Endodermal cell (in vitro differentiated cells): ENCODE results near the gene SNRPD2. TPM values are rescaled to one million over a fixed set of nuclear protein-coding genes. Genes with fewer than 3 reads are reported as not detected.

ENCODE experiments used
- DNase-seq: peaks from one replicate; pipeline ENCODE4 v3.0.0-alpha.2; 2017
- H3K27ac ChIP-seq: 2 replicates; pipeline ENCODE4 v1.5.1; 2013; ENCODE audit warnings: mild to moderate bottlenecking, low read depth, low read length, moderate library complexity
- H3K27me3 ChIP-seq: 2 replicates; pipeline ENCODE4 v1.6.1; 2013; ENCODE audit warnings: mild to moderate bottlenecking, low read length, moderate library complexity; ENCODE audit not compliant: insufficient read depth, control insufficient read depth, poor library complexity, severe bottlenecking
- H3K36me3 ChIP-seq: 2 replicates; pipeline ENCODE4 v1.7.0; 2013; ENCODE audit warnings: mild to moderate bottlenecking, low read length, moderate library complexity; ENCODE audit not compliant: control insufficient read depth, insufficient read depth
- H3K4me1 ChIP-seq: one replicate; pipeline ENCODE4 v1.7.0; 2013; ENCODE audit warnings: low read length; ENCODE audit not compliant: control insufficient read depth, insufficient read depth
- H3K4me3 ChIP-seq: 2 replicates; pipeline ENCODE4 v1.5.1; 2013; ENCODE audit warnings: mild to moderate bottlenecking, low read length, moderate library complexity
- H3K9ac ChIP-seq: 2 replicates; pipeline ENCODE4 v1.6.1; 2013; ENCODE audit warnings: mild to moderate bottlenecking, low read length, moderate library complexity; ENCODE audit not compliant: poor library complexity, severe bottlenecking; ENCODE audit errors: extremely low read depth
- H3K9me3 ChIP-seq: 2 replicates; pipeline ENCODE4 v1.6.1; 2013; ENCODE audit warnings: mild to moderate bottlenecking, low read length, moderate library complexity; ENCODE audit not compliant: control insufficient read depth
- H3K27ac Mint-ChIP-seq: 2 replicates; pipeline ENCODE4 v1.8.0; 2020; ENCODE audit warnings: mixed read lengths
- H3K27me3 Mint-ChIP-seq: 2 replicates; pipeline ENCODE4 v1.8.0; 2021; ENCODE audit warnings: mild to moderate bottlenecking, mixed read lengths; ENCODE audit not compliant: insufficient read depth
- H3K36me3 Mint-ChIP-seq: 2 replicates; pipeline ENCODE4 v1.8.0; 2020; ENCODE audit warnings: low read depth, mixed read lengths
- H3K4me1 Mint-ChIP-seq: 2 replicates; pipeline ENCODE4 v1.8.0; 2020; ENCODE audit warnings: mixed read lengths
- H3K4me3 Mint-ChIP-seq: 2 replicates; pipeline ENCODE4 v1.8.0; 2020; ENCODE audit warnings: mild to moderate bottlenecking, moderate library complexity, mixed read lengths
- H3K9me3 Mint-ChIP-seq: 2 replicates; pipeline ENCODE4 v1.8.0; 2020; ENCODE audit warnings: mild to moderate bottlenecking, mixed read lengths
- CTCF ChIP-seq: fragments of 200-600 bp; sonication (generic); conservative IDR thresholded peaks from 2 replicates; pipeline ENCODE4 v1.5.0; 2021; ENCODE audit warnings: antibody characterized with exemption, mild to moderate bottlenecking
- WGBS, 2 experiments: methylation state at CpG; one replicate each; pipeline versions ENCODE4 v1.1.5 to v1.1.7; 2013; ENCODE audit warnings: missing lambda C conversion rate in 2 of 2, mixed read lengths in 1 of 2; ENCODE audit not compliant: insufficient coverage in 1 of 2, insufficient read length in 1 of 2; 5-methylcytosine and 5-hydroxymethylcytosine counted together
- microRNA-seq: library from miRNA; unstranded; fragments of <30 nt; microRNA quantifications from one replicate; pipeline ENCODE4 v1.2.0, GENCODE V29; 2020; ENCODE audit warnings: borderline microRNAs expressed
- total RNA-seq, 2 donors: library from RNA; stranded (reverse); fragmentation: NEBNext Ultra II Directional in 1 of 2; extraction: Animal tissue kit (Norgen Biotek cat#: 25700) in 1 of 2; gene quantifications; 2 replicates in 1 of 2; 3 replicates in 1 of 2; pipeline ENCODE4 v1.2.1, GENCODE V29; 2021

Gene SNRPD2
- total RNA-seq, 2 donors from 2014 or later, result 644 to 654 TPM

- peak within 1 kb of the TSS; percentile 94 for H3K4me3 ChIP-seq
- peak within 1 kb of the TSS; percentile 63 for H3K9ac ChIP-seq
- H3K27ac ChIP-seq, result peak within 1 kb of the TSS; percentile 11
- Mint-ChIP-seq H3K4me3 (peak within 1 kb of the TSS; percentile 73), H3K27me3 (peaks cover 2% of the 10 kb centered on the region), H3K9me3 (no peaks in the 10 kb centered on the region), H3K27ac (peak within 1 kb of the TSS; percentile 80), H3K36me3 (no peaks in the 10 kb centered on the region), H3K4me1 (peaks cover 16% of the 10 kb centered on the region)
- H3K36me3 ChIP-seq, result no peaks in the 10 kb centered on the region
- no peaks in the 10 kb centered on the region for H3K27me3 ChIP-seq
- 14 to 28% methylated on average over 21 to 52 of the region's 52 CpGs for WGBS, 2 experiments
- DNase-seq, result peak; percentile 95
- peak; percentile 43 for TF ChIP-seq CTCF
- peaks cover 5% of the 10 kb centered on the region for H3K4me1 ChIP-seq
- H3K9me3 ChIP-seq, result no peaks in the 10 kb centered on the region
Measured at GRCh38 chr19:45638930-45639729, 52.6 kb downstream of the SNRPD2 start, which contains the start of gene EML2. Gene EML2, minus strand, starts transcription at chr19:45639397. Its CDS starts 21 bp downstream, at chr19:45639376.

- Mint-ChIP-seq H3K4me1 (peaks cover 13% of the 10 kb centered on the region), H3K27ac (peak overlapping the region; percentile 80), H3K4me3 (peak overlapping the region; percentile 73), H3K9me3 (no peaks in the 10 kb centered on the region), H3K27me3 (peaks cover 2% of the 10 kb centered on the region), H3K36me3 (no peaks in the 10 kb centered on the region)
- peak overlapping the region; percentile 94 for H3K4me3 ChIP-seq
- TF ChIP-seq CTCF, result no peak
- WGBS, 2 experiments, result 58 to 68% methylated on average over 17 to 19 of the region's 19 CpGs
- no peaks in the 10 kb centered on the region for H3K36me3 ChIP-seq
- H3K9ac ChIP-seq, result peak overlapping the region; percentile 63
- no peak overlapping the region for H3K27ac ChIP-seq
- no peaks in the 10 kb centered on the region for H3K27me3 ChIP-seq
- peak; percentile 77 for DNase-seq
- H3K4me1 ChIP-seq, result peaks cover 5% of the 10 kb centered on the region
- no peaks in the 10 kb centered on the region for H3K9me3 ChIP-seq
Measured at GRCh38 chr19:45637890-45638667, 53.7 kb downstream of the SNRPD2 start.

Small RNAs within 50 kb of the gene (microRNA-seq; reads per million reads assigned to microRNA genes)
- gene MIR330 (31.6 reads per million, percentile 61 among the genes with 10 or more reads in this experiment), gene MIR642A (not detected), gene MIR642B (not detected)

Other genes starting within 250 kb of the SNRPD2 start
- gene FOSB, start 224.0 kb downstream of the SNRPD2 start, total RNA-seq, result 1 to 10 TPM; 1.6 to 3.0 TPM
- gene RTN2, start 194.9 kb downstream of the SNRPD2 start, total RNA-seq, result 10 to 100 TPM; 15.7 to 18.5 TPM
- gene PPM1N, start 193.5 kb downstream of the SNRPD2 start, total RNA-seq, result 1 to 10 TPM; 3.2 to 3.5 TPM
- gene VASP, start 184.5 kb downstream of the SNRPD2 start, total RNA-seq, result 100 to 1,000 TPM; 134 to 144 TPM
- 10 to 100 TPM; 12.9 to 15.4 TPM for gene OPA3, start 107.2 kb downstream of the SNRPD2 start, total RNA-seq
- gene GPR4, start 89.7 kb downstream of the SNRPD2 start, total RNA-seq, result not detected
- 10 to 100 TPM; 42.9 to 79.3 TPM for gene EML2, start 52.6 kb downstream of the SNRPD2 start, total RNA-seq
- gene GIPR, start 23.7 kb downstream of the SNRPD2 start, total RNA-seq, result 10 to 100 TPM; 10.8 to 14.6 TPM
- 10 to 100 TPM; 11.0 to 15.9 TPM for gene QPCTL, start 713 bp upstream of the SNRPD2 start, total RNA-seq
- 10 to 100 TPM; 36.5 to 42.8 TPM for gene FBXO46, start 38.9 kb upstream of the SNRPD2 start, total RNA-seq
- not detected for gene MEIOSIN, start 41.5 kb upstream of the SNRPD2 start, total RNA-seq
- gene SIX5, start 77.3 kb upstream of the SNRPD2 start, total RNA-seq, result 10 to 100 TPM; 41.6 to 46.4 TPM
- 10 to 100 TPM; 58.8 to 75.9 TPM for gene DMPK, start 90.5 kb upstream of the SNRPD2 start, total RNA-seq
- 10 to 100 TPM; 86.4 to 86.9 TPM for gene DMWD, start 100.9 kb upstream of the SNRPD2 start, total RNA-seq
- gene RSPH6A, start 123.4 kb upstream of the SNRPD2 start, total RNA-seq, result under 1 TPM; 0.53 TPM
- 100 to 1,000 TPM; 104 to 119 TPM for gene SYMPK, start 171.2 kb upstream of the SNRPD2 start, total RNA-seq
- 10 to 100 TPM; 54.2 to 58.1 TPM for gene FOXA3, start 172.4 kb upstream of the SNRPD2 start, total RNA-seq
- gene IRF2BP1, start 194.2 kb upstream of the SNRPD2 start, total RNA-seq, result 10 to 100 TPM; 23.8 to 30.3 TPM
- gene MYPOP, start 210.7 kb upstream of the SNRPD2 start, total RNA-seq, result 10 to 100 TPM; 13.6 to 19.9 TPM
- not detected for gene NANOS2, start 222.8 kb upstream of the SNRPD2 start, total RNA-seq